ENCODE data around the gene TPT1. TPM values are rescaled to one million over a fixed set of nuclear protein-coding genes. Genes with fewer than 3 reads are reported as not detected.

TPT1 gene
- polyA plus RNA-seq, 1 of the 3 experiments (the other 2 are of a cell fraction) = 1,919 TPM

GRCh38 chr13:45316338-45316737, 24.6 kb downstream of the TPT1 start (continued):
- TF ChIP-seq ZBTB33 (IDR thresholded peaks at IDR 0.05; ENCODE audit: borderline replicate concordance, low read depth) = no peak

GRCh38 chr13:45315520-45316167, 25.3 kb downstream of the TPT1 start:
- no peak overlapping the region for H2AFZ ChIP-seq (ENCODE audit: low read depth)
- POLR2A ChIA-PET = no interaction called here

GRCh38 chr13:45314822-45315221, 26.2 kb downstream of the TPT1 start:
- no peak for DNase-seq
- Histone ChIP-seq H3F3A (replicated peaks; ENCODE audit: insufficient read depth) (peaks cover 11% of the 10 kb centered on the region), H3K4me2 (no peak overlapping the region), H3K9ac (no peak overlapping the region), H4K20me1 (ENCODE audit: insufficient read depth) (no peaks in the 10 kb centered on the region), H3K27ac (ENCODE audit: low read depth in 2 of 2, low read length in 1 of 2) (no peak overlapping the region), H3K9me3 (no peaks in the 10 kb centered on the region), H3K27me3 (ENCODE audit: insufficient read depth) (no peaks in the 10 kb centered on the region), H3K4me3 (ENCODE audit: low read depth in 2 of 2, low read length in 1 of 2) (no peak overlapping the region), H3K79me2 (ENCODE audit: insufficient read depth) (no peaks in the 10 kb centered on the region), H3K9me2 (no peaks in the 10 kb centered on the region), H3K4me1 (ENCODE audit: control insufficient read depth in 1 of 2, insufficient read depth in 2 of 2, low read depth in 1 of 2, low read length in 1 of 2) (peaks cover 0 to 5% of the 10 kb centered on the region in 2 experiments; a peak in 1 of 4 replicates), H3K36me3 (replicated peaks in 1 of 2; ENCODE audit: control insufficient read depth in 1 of 2, insufficient read depth in 2 of 2, low read length in 1 of 2) (no peaks in the 10 kb centered on the region), H2AFZ (ENCODE audit: low read depth) (no peak overlapping the region)
- 97% methylated on average over 10 of the region's 10 CpGs for WGBS (ENCODE audit: low lambda C conversion rate)
- ChIA-PET POLR2A (no interaction called here), CTCF (interaction anchor here (1.3 kb wide), 2 partner anchors 79 to 267 kb away, joined by 3 to 5 read pairs; no protein-coding TSS in a partner anchor)
- no peak for TF ChIP-seq FOXM1 (IDR thresholded peaks at IDR 0.05; ENCODE audit: low read depth)
- no peak for TF ChIP-seq RFX5 (IDR thresholded peaks at IDR 0.05; ENCODE audit: low read length)
- TF ChIP-seq SIN3A (IDR thresholded peaks at IDR 0.05; ENCODE audit: borderline replicate concordance, low read depth, low read length) = no peak
- TF ChIP-seq TAF1 (IDR thresholded peaks at IDR 0.05; ENCODE audit: borderline replicate concordance, low read depth, low read length) = no peak
- no peak for TF ChIP-seq RXRA (IDR thresholded peaks at IDR 0.05; ENCODE audit: borderline replicate concordance, low read depth)
- TF ChIP-seq USF2 (IDR thresholded peaks at IDR 0.05; ENCODE audit: borderline replicate concordance, low read depth, low read length) = no peak
- TF ChIP-seq CTCF (IDR thresholded peaks at IDR 0.05) = no peak
- TF ChIP-seq GABPA (IDR thresholded peaks at IDR 0.05; ENCODE audit: low read depth) = no peak
- TF ChIP-seq NRF1 (IDR thresholded peaks at IDR 0.05; ENCODE audit: low read depth, low read length) = no peak
- no peak for TF ChIP-seq MXI1 (IDR thresholded peaks at IDR 0.05; ENCODE audit: low read depth, low read length)

More at GRCh38 chr13:45315520-45316167, 25.3 kb downstream of the TPT1 start:
- TF ChIP-seq NRF1 (IDR thresholded peaks at IDR 0.05; ENCODE audit: low read depth, low read length) (no peak), IRF3 (IDR thresholded peaks at IDR 0.05; ENCODE audit: low read depth, low read length) (no peak), RFX5 (IDR thresholded peaks at IDR 0.05; ENCODE audit: low read length) (no peak), JUND (IDR thresholded peaks at IDR 0.05) (no peak)
- H3K4me1 ChIP-seq (ENCODE audit: control insufficient read depth in 1 of 2, insufficient read depth in 2 of 2, low read depth in 1 of 2, low read length in 1 of 2) = peaks cover 1 to 5% of the 10 kb centered on the region in 2 experiments; a peak in 2 of 4 replicates
- no peak overlapping the region for H3K27ac ChIP-seq (ENCODE audit: low read depth in 2 of 2, low read length in 1 of 2)
- H3K4me3 ChIP-seq (ENCODE audit: low read depth in 2 of 2, low read length in 1 of 2) = no peak overlapping the region
- H3K36me3 ChIP-seq (replicated peaks in 1 of 2; ENCODE audit: control insufficient read depth in 1 of 2, insufficient read depth in 2 of 2, low read length in 1 of 2) = no peaks in the 10 kb centered on the region
- H4K20me1 ChIP-seq (ENCODE audit: insufficient read depth) = no peaks in the 10 kb centered on the region
- H3K79me2 ChIP-seq (ENCODE audit: insufficient read depth) = no peaks in the 10 kb centered on the region
- H3K9ac ChIP-seq = no peak overlapping the region
- no peaks in the 10 kb centered on the region for H3K27me3 ChIP-seq (ENCODE audit: insufficient read depth)
- no peaks in the 10 kb centered on the region for H3K9me2 ChIP-seq
- CTCF ChIA-PET = interaction anchor here (1.0 to 1.3 kb wide), 2 partner anchors 24 to 268 kb away, joined by 4 to 5 read pairs; no protein-coding TSS in a partner anchor
- H3K4me2 ChIP-seq = no peak overlapping the region
- DNase-seq = no peak
- no peaks in the 10 kb centered on the region for H3K9me3 ChIP-seq
- WGBS (ENCODE audit: low lambda C conversion rate) = 93% methylated on average over 11 of the region's 11 CpGs
- peaks cover 6% of the 10 kb centered on the region for H3F3A ChIP-seq (replicated peaks; ENCODE audit: insufficient read depth)
